Neural crest cell (in vitro differentiated cells): ENCODE results near the gene ATP5PO. TPM values are rescaled to one million over a fixed set of nuclear protein-coding genes. Genes with fewer than 3 reads are reported as not detected.
A peak's percentile ranks its signal among the peaks of the same experiment; 100 is the strongest.

ENCODE experiments used
- DNase-seq: peaks from one replicate; pipeline ENCODE4 v3.0.0; 2021; ENCODE audit warnings: low read depth, mixed read lengths, low spot score
- H3K27ac Mint-ChIP-seq: one replicate; pipeline ENCODE4 v1.8.0; 2021; ENCODE audit warnings: mild to moderate bottlenecking, mixed read lengths; ENCODE audit not compliant: unreplicated experiment
- H3K27me3 Mint-ChIP-seq: 2 replicates; pipeline ENCODE4 v1.8.0; 2021; ENCODE audit warnings: low read depth, mild to moderate bottlenecking, mixed read lengths
- H3K36me3 Mint-ChIP-seq: 2 replicates; pipeline ENCODE4 v1.8.0; 2021; ENCODE audit warnings: low read depth, mild to moderate bottlenecking, mixed read lengths
- H3K4me1 Mint-ChIP-seq: 2 replicates; pipeline ENCODE4 v1.8.0; 2021; ENCODE audit warnings: mixed read lengths
- H3K4me3 Mint-ChIP-seq: one replicate; pipeline ENCODE4 v1.8.0; 2021; ENCODE audit warnings: mild to moderate bottlenecking, mixed read lengths
- H3K9me3 Mint-ChIP-seq: 2 replicates; pipeline ENCODE4 v1.8.0; 2021; ENCODE audit warnings: mixed read lengths
- total RNA-seq: library from RNA; stranded (reverse); gene quantifications from 2 replicates; pipeline ENCODE4 v1.2.1, GENCODE V29; 2021
- TF ChIP-seq, protein P1 (sequence below): fragments of 200-600 bp; sonication (generic); conservative IDR thresholded peaks from 2 replicates; pipeline ENCODE4 v1.5.0; 2021; ENCODE audit warnings: antibody characterized with exemption, mild to moderate bottlenecking

ATP5PO gene
- total RNA-seq, 1 donor from 2014 or later = 231 TPM

DNA sequence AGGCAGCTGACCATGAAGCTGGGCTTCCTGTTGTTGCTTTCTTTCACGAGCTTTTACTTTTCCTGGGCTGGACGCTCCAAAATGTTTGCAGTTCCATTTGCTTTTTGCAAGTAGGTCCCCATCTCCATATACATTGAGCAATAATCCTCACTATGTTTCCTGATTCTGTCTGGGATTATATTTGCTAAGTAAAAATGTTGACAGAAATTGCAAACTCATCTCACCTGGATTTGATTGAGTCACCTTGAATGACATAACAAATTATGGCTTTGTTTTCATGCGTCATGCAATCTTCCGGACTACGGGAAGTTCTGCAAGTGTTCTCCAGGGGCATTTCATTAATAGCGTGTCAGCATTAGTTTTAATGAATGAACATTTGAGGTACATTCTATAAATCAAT is 18.9 kb downstream of the ATP5PO start:
- TF ChIP-seq, protein P1, sequence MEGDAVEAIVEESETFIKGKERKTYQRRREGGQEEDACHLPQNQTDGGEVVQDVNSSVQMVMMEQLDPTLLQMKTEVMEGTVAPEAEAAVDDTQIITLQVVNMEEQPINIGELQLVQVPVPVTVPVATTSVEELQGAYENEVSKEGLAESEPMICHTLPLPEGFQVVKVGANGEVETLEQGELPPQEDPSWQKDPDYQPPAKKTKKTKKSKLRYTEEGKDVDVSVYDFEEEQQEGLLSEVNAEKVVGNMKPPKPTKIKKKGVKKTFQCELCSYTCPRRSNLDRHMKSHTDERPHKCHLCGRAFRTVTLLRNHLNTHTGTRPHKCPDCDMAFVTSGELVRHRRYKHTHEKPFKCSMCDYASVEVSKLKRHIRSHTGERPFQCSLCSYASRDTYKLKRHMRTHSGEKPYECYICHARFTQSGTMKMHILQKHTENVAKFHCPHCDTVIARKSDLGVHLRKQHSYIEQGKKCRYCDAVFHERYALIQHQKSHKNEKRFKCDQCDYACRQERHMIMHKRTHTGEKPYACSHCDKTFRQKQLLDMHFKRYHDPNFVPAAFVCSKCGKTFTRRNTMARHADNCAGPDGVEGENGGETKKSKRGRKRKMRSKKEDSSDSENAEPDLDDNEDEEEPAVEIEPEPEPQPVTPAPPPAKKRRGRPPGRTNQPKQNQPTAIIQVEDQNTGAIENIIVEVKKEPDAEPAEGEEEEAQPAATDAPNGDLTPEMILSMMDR = no peak
- no peak for DNase-seq
- Mint-ChIP-seq H3K4me3 (no peak overlapping the region), H3K9me3 (no peaks in the 10 kb centered on the region), H3K27ac (no peak overlapping the region), H3K36me3 (peaks cover 2% of the 10 kb centered on the region), H3K27me3 (no peaks in the 10 kb centered on the region), H3K4me1 (peaks cover 15% of the 10 kb centered on the region)

DNA sequence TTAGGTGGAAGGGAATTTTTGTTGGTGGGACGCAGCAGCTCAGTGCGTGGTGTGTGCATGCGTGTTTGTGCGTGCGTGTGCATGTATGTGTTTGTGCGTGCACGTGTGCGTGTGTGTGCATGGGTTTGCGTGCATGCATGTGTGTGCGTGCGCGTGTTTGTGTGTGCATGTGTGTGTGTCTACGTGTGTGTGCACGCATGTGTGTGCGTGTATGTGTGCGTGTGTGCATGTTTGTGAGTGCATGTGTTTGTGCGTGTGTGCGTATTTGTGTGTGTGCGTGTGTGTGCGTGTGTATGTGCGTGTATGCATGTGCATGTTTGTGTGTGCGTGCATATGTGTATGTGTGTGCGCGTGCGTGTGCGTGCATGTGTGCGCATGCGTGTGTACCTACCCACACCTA is 20.2 kb downstream of the ATP5PO start:
- H3K4me1 Mint-ChIP-seq = peaks cover 12% of the 10 kb centered on the region
- TF ChIP-seq, protein P1 = no peak
- no peak overlapping the region for H3K27ac Mint-ChIP-seq
- H3K9me3 Mint-ChIP-seq = no peaks in the 10 kb centered on the region
- no peaks in the 10 kb centered on the region for H3K27me3 Mint-ChIP-seq
- peak overlapping the region; percentile 35 for H3K4me3 Mint-ChIP-seq
- DNase-seq = no peak
- H3K36me3 Mint-ChIP-seq = no peaks in the 10 kb centered on the region

DNA sequence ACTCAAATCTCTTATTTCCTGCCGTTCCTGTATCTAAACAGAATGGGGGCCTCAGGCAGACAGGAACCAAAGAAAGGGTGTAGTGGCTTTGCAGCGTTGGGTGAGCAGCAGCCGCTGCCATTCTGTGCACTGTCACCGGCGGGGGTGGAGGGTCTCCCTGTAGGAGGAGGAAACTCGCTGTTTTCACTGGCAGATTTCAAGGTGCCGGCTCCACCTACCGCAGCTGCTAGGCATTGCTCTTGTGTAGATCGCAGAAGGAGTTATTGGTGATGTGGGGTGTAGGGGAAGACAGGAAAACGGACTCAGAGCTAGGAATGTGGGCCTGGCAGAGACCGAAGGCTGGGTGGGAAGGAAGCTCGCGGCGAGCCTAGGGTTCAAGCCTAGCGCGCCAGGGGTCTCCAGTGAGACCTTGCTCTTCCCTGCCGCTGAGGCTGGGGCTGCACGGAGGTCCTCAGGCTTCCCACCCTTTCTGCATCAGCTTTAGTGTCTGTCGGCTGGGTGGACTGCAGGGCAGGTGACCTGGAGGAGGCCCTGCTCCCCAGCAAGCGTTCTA is 20.8 kb downstream of the ATP5PO start:
- Mint-ChIP-seq H3K27ac (no peak overlapping the region), H3K9me3 (no peaks in the 10 kb centered on the region), H3K4me3 (peak overlapping the region; percentile 35), H3K36me3 (no peaks in the 10 kb centered on the region), H3K4me1 (peaks cover 12% of the 10 kb centered on the region), H3K27me3 (no peaks in the 10 kb centered on the region)
- DNase-seq = peak; percentile 71
- TF ChIP-seq, protein P1 = peak; percentile 73

DNA sequence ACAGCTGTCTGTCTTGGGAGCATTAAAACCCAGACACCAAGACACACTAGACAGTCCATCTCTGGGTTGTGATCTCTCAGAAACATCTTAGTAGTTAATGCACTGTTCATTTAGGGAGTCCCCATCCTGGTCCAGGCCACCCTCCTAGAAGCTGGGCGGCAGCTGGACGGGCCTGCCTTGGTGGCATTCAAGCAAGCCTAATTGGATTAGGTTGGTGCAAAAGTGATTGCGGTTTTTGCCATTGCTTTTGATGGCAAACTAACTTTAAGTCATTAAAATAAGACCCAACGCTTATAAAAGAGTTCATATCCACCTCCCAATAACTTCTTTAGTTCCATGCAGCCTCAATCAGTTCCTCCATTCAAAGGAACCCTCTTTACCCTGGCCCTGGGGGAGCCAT is 21.7 kb downstream of the ATP5PO start:
- H3K27me3 Mint-ChIP-seq = no peaks in the 10 kb centered on the region
- H3K36me3 Mint-ChIP-seq = no peaks in the 10 kb centered on the region
- no peak overlapping the region for H3K4me3 Mint-ChIP-seq
- H3K4me1 Mint-ChIP-seq = peaks cover 12% of the 10 kb centered on the region
- no peak overlapping the region for H3K27ac Mint-ChIP-seq
- TF ChIP-seq, protein P1 = no peak
- DNase-seq = no peak
- H3K9me3 Mint-ChIP-seq = no peaks in the 10 kb centered on the region

DNA sequence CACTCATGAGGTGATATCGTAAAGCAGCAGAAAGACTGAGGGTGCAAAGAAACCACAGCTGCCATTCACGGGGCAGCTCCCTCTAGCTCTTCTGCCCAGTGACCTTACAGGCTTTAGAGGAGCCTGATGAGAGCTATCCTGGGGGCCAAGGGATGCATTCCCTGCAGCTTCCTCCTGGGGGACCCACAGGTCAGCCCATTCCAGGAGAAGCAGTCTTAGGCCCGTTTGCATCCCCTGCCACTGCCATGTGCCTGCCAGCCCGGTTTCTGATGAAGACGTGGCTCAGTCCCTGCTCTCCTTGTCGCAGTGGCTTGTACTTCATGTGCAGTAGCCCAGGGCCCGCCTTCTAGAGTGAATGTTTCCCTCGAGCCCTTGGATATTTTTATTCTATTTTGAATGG is 22.8 kb downstream of the ATP5PO start:
- Mint-ChIP-seq H3K27me3 (no peaks in the 10 kb centered on the region), H3K4me1 (peaks cover 12% of the 10 kb centered on the region), H3K9me3 (no peaks in the 10 kb centered on the region), H3K4me3 (no peak overlapping the region), H3K36me3 (no peaks in the 10 kb centered on the region), H3K27ac (no peak overlapping the region)
- DNase-seq = no peak
- TF ChIP-seq, protein P1 = no peak

DNA sequence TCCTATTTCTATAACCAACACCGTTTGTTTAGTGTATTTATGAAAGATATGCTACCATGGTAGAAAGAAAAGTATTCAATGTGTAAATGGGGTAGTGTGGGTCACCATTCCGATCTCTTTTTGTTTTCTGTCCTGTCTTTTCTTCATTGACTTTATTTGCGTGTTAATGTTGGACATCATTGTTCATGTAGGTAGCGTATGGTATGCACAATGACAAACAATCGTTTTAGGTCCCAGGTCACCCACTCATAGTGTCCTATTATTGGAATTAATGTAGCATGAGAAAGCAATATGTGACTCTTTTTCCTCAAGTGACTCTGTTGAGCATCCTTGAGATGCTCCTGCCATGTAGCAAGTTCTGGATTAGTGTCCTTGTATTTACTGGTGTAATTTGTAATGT is 25.4 kb downstream of the ATP5PO start:
- Mint-ChIP-seq H3K27me3 (no peaks in the 10 kb centered on the region), H3K4me3 (no peak overlapping the region), H3K4me1 (peaks cover 9% of the 10 kb centered on the region), H3K27ac (no peak overlapping the region), H3K9me3 (no peaks in the 10 kb centered on the region), H3K36me3 (no peaks in the 10 kb centered on the region)
- no peak for DNase-seq
- TF ChIP-seq, protein P1 = no peak
